T-cell (primary cell): ENCODE measurements around the gene NRL. TPM values are rescaled to one million over a fixed set of nuclear protein-coding genes. Genes with fewer than 3 reads are reported as not detected.
"Not testable (repeated sequence)": the region's sequence is repeated elsewhere in the genome, so short reads cannot be mapped to it uniquely, and the experiment has no call there.

Source experiments
- ATAC-seq, 4 experiments: fragments of 200-7000 bp in 3 of 4; fragments of 150-1000 bp in 1 of 4; cut with Tn5 transposase; replicated peaks in 1 of 4; 1 replicate in 3 of 4; 2 replicates in 1 of 4; pipeline ENCODE4 v1.10.0; 2021; ENCODE audit warnings: moderate library complexity in 3 of 4, mild to moderate bottlenecking in 2 of 4, moderate number of reproducible peaks in 1 of 4
- CTCF ChIA-PET, 2 donors: fragments of 300-600 bp; sonication (Branson Sonifier 250); formaldehyde crosslinking; loops; one replicate each; lab custom pipeline; 2022; ENCODE audit warnings: antibody characterized with exemption in 2 of 2; lab: Charles Lee
- POLR2A ChIA-PET, 2 donors: fragments of 300-600 bp; sonication (Branson Sonifier 250); formaldehyde crosslinking; loops; one replicate each; lab custom pipeline; 2022; ENCODE audit warnings: antibody characterized with exemption in 2 of 2; lab: Charles Lee
- DNase-seq, 35 experiments: peaks; one replicate each; pipeline versions ENCODE4 v3.0.0 to v3.0.0-alpha.2; 2013 to 2023
- H3K27ac ChIP-seq: one replicate; pipeline ENCODE4 v1.5.1; 2013; ENCODE audit warnings: low read length
- H3K27me3 ChIP-seq, 2 experiments: replicated peaks in 1 of 2; 1 replicate in 1 of 2; 2 replicates in 1 of 2; pipeline versions ENCODE4 v1.6.1 to v1.7.0; 2013; ENCODE audit warnings: low read length in 1 of 2, mixed read lengths in 1 of 2; ENCODE audit not compliant: control insufficient read depth in 2 of 2, insufficient read depth in 2 of 2; ENCODE audit errors: extremely low read depth in 1 of 2
- H3K36me3 ChIP-seq, 2 donors: 1 replicate in 1 of 2; 2 replicates in 1 of 2; pipeline versions ENCODE4 v1.6.1 to v1.7.0; 2013; ENCODE audit warnings: low read length in 1 of 2; ENCODE audit not compliant: control insufficient read depth in 2 of 2, insufficient read depth in 1 of 2; ENCODE audit errors: extremely low read depth in 1 of 2
- H3K4me1 ChIP-seq, 2 experiments: 1 replicate in 1 of 2; 2 replicates in 1 of 2; pipeline versions ENCODE4 v1.6.1 to v1.7.0; 2013; ENCODE audit warnings: low read length in 2 of 2, mixed read lengths in 1 of 2; ENCODE audit not compliant: insufficient read depth in 2 of 2, control insufficient read depth in 1 of 2; ENCODE audit errors: extremely low read depth in 1 of 2
- H3K4me3 ChIP-seq, 2 donors: 1 replicate in 1 of 2; 2 replicates in 1 of 2; pipeline versions ENCODE4 v1.5.1 to v1.7.0; 2013; ENCODE audit warnings: mild to moderate bottlenecking in 2 of 2, low read length in 1 of 2, moderate library complexity in 1 of 2; ENCODE audit not compliant: control insufficient read depth in 1 of 2; ENCODE audit errors: extremely low read depth in 1 of 2
- H3K9me3 ChIP-seq: 2 replicates; pipeline ENCODE4 v1.7.0; 2013
- H3K27ac Mint-ChIP-seq, 2 donors: one replicate each; pipeline ENCODE4 v1.8.0; 2020 to 2021; ENCODE audit warnings: mild to moderate bottlenecking in 2 of 2, mixed read lengths in 2 of 2
- H3K27me3 Mint-ChIP-seq, 2 donors: one replicate each; pipeline ENCODE4 v1.8.0; 2021 to 2022; ENCODE audit warnings: mixed read lengths in 2 of 2
- H3K36me3 Mint-ChIP-seq: one replicate; pipeline ENCODE4 v1.8.0; 2021; ENCODE audit warnings: mixed read lengths
- H3K4me1 Mint-ChIP-seq, 3 donors: one replicate each; pipeline ENCODE4 v1.8.0; 2020 to 2022; ENCODE audit warnings: mixed read lengths in 3 of 3, mild to moderate bottlenecking in 1 of 3
- H3K4me3 Mint-ChIP-seq, 3 donors: one replicate each; pipeline ENCODE4 v1.8.0; 2020 to 2022; ENCODE audit warnings: mild to moderate bottlenecking in 3 of 3, mixed read lengths in 3 of 3, moderate library complexity in 3 of 3
- H3K9me3 Mint-ChIP-seq, 3 donors: one replicate each; pipeline ENCODE4 v1.8.0; 2020 to 2022; ENCODE audit warnings: mixed read lengths in 3 of 3
- WGBS: methylation state at CpG from one replicate; pipeline ENCODE4 v1.1.5; 2013; ENCODE audit warnings: missing lambda C conversion rate; ENCODE audit not compliant: insufficient coverage; 5-methylcytosine and 5-hydroxymethylcytosine counted together
- total RNA-seq, 35 experiments: library from RNA in 6 of 35; stranded (reverse) in 6 of 35; fragments of 120-200 nt in 1 of 35; gene quantifications; one replicate each; pipeline versions ENCODE4 v1.2.1 to v1.2.4 and lab custom pipeline; 2013 to 2026

Gene NRL
- total RNA-seq, 5 donors from 2014 or later (not counting 1 experiment from before 2014, with no cell fraction given): 1.9 to 3.7 (median 3.4) TPM

DNA sequence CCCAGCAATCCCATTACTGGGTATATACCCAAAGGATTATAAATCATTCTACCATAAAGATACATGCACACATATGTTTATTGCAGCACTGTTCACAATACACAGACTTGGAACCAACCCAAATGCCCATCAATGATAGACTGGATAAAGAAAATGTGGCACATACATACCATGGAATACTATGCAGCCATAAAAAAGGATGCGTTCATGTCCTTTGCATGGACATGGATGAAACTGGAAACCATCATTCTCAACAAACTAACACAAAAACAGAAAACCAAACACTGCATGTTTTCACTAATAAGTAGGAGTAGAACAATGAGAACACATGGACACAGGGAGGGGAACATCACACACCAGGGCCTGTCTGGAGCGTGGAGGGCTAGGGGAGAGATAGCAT lies 83.4 kb downstream of the NRL start:
- H3K4me3 ChIP-seq, ATAC-seq, CTCF ChIA-PET, POLR2A ChIA-PET, H3K27me3 Mint-ChIP-seq, H3K4me3 Mint-ChIP-seq, H3K36me3 ChIP-seq, H3K9me3 ChIP-seq, DNase-seq, H3K27me3 ChIP-seq, H3K27ac Mint-ChIP-seq, H3K4me1 ChIP-seq, H3K36me3 Mint-ChIP-seq, H3K27ac ChIP-seq: not testable (repeated sequence)
- H3K9me3 Mint-ChIP-seq: peaks cover 3 to 16% (median 13%) of the 10 kb centered on the region in 3 donors
- no CpG with 5 or more reads among the region's 2 CpGs for WGBS
- H3K4me1 Mint-ChIP-seq: peaks cover 3 to 12% (median 4%) of the 10 kb centered on the region in 3 donors

DNA sequence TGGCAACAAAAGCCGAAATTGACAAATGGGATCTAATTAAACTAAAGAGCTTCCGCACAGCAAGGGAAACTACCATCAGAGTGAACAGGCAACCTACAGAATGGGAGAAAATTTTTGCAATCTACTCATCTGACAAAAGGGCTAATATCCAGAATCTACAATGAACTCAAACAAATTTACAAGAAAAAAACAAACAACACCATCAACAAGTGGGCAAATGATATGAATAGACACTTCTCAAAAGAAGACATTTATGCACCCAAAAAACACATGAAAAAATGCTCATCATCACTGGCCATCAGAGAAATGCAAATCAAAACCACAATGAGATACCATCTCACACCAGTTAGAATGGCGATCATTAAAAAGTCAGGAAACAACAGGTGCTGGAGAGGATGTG lies 85.1 kb downstream of the NRL start:
- DNase-seq, H3K4me1 ChIP-seq, H3K9me3 ChIP-seq, H3K36me3 ChIP-seq, H3K27me3 Mint-ChIP-seq, POLR2A ChIA-PET, H3K4me3 ChIP-seq, H3K4me3 Mint-ChIP-seq, H3K27ac ChIP-seq, H3K27me3 ChIP-seq, ATAC-seq, H3K27ac Mint-ChIP-seq, H3K4me1 Mint-ChIP-seq, H3K36me3 Mint-ChIP-seq, CTCF ChIA-PET: not testable (repeated sequence)
- peaks cover 3 to 16% (median 13%) of the 10 kb centered on the region in 3 donors for H3K9me3 Mint-ChIP-seq
- no CpG with 5 or more reads among the region's 3 CpGs for WGBS

Other genes starting within 250 kb of the NRL start
- gene DHRS4, start 161.2 kb downstream of the NRL start, total RNA-seq: 10 to 100 TPM; 11.1 to 21.4 (median 17.5) TPM
- 10 to 100 TPM; 14.0 to 21.9 (median 16.4) TPM for gene DHRS4L2, start 126.0 kb downstream of the NRL start, total RNA-seq
- gene CARMIL3, start 62.9 kb downstream of the NRL start, total RNA-seq: 1 to 10 TPM in 1 of 5 donors, under 1 TPM in 4; 0.38 to 1.9 (median 0.59) TPM
- gene CPNE6, start 43.4 kb downstream of the NRL start, total RNA-seq: not detected
- 10 to 100 TPM; 11.8 to 35.5 (median 29.4) TPM for gene PCK2, start 20.6 kb downstream of the NRL start, total RNA-seq
- gene DCAF11, start 172 bp downstream of the NRL start, total RNA-seq: 10 to 100 TPM; 78.5 to 94.1 (median 89.6) TPM
- gene FITM1, start 15.7 kb upstream of the NRL start, total RNA-seq: 1 to 10 TPM; 2.5 to 3.5 (median 3.2) TPM
- gene PSME1, start 21.2 kb upstream of the NRL start, total RNA-seq: 100 to 1,000 TPM; 221 to 291 (median 259) TPM
- gene EMC9, start 26.6 kb upstream of the NRL start, total RNA-seq: 10 to 100 TPM in 3 of 5 donors, 1 to 10 TPM in 2; 9.3 to 29.8 (median 20.8) TPM
- gene PSME2, start 31.7 kb upstream of the NRL start, total RNA-seq: 100 to 1,000 TPM; 130 to 192 (median 159) TPM
- gene RNF31, start 32.5 kb upstream of the NRL start, total RNA-seq: 100 to 1,000 TPM in 3 of 5 donors, 10 to 100 TPM in 2; 67.7 to 131 (median 100) TPM
- gene IRF9, start 46.3 kb upstream of the NRL start, total RNA-seq: 100 to 1,000 TPM; 201 to 285 (median 215) TPM
- gene REC8, start 57.1 kb upstream of the NRL start, total RNA-seq: 10 to 100 TPM; 32.4 to 82.5 (median 41.5) TPM
- 10 to 100 TPM; 34.4 to 53.4 (median 39.6) TPM for gene IPO4, start 73.9 kb upstream of the NRL start, total RNA-seq
- 10 to 100 TPM; 19.0 to 29.5 (median 21.8) TPM for gene TM9SF1, start 80.5 kb upstream of the NRL start, total RNA-seq
- gene TSSK4, start 90.7 kb upstream of the NRL start, total RNA-seq: 1 to 10 TPM in 2 of 5 donors, under 1 TPM in 3; 0.35 to 1.4 (median 0.44) TPM
- gene CHMP4A, start 98.5 kb upstream of the NRL start, total RNA-seq: 10 to 100 TPM; 81.9 to 99.6 (median 92.8) TPM
- gene MDP1, start 101.1 kb upstream of the NRL start, total RNA-seq: 10 to 100 TPM in 3 of 5 donors, 1 to 10 TPM in 2; 7.2 to 17.5 (median 12.1) TPM
- 100 to 1,000 TPM in 4 of 5 donors, 10 to 100 TPM in 1; 92.1 to 107 (median 101) TPM for gene NEDD8, start 117.4 kb upstream of the NRL start, total RNA-seq
- 10 to 100 TPM; 53.8 to 81.2 (median 64.0) TPM for gene GMPR2, start 118.0 kb upstream of the NRL start, total RNA-seq
- gene TINF2, start 127.7 kb upstream of the NRL start, total RNA-seq: 100 to 1,000 TPM; 119 to 160 (median 139) TPM
- 10 to 100 TPM in 2 of 5 donors, 1 to 10 TPM in 3; 4.9 to 13.5 (median 9.4) TPM for gene TGM1, start 148.2 kb upstream of the NRL start, total RNA-seq
- gene RABGGTA, start 156.6 kb upstream of the NRL start, total RNA-seq: 10 to 100 TPM; 49.3 to 66.5 (median 62.4) TPM
- 10 to 100 TPM; 34.2 to 47.6 (median 39.1) TPM for gene DHRS1, start 184.8 kb upstream of the NRL start, total RNA-seq
- 10 to 100 TPM; 29.7 to 33.2 (median 30.8) TPM for gene NOP9, start 184.9 kb upstream of the NRL start, total RNA-seq
- 10 to 100 TPM; 13.0 to 22.8 (median 20.8) TPM for gene CIDEB, start 193.0 kb upstream of the NRL start, total RNA-seq
- gene LTB4R2, start 195.2 kb upstream of the NRL start, total RNA-seq: 10 to 100 TPM; 18.6 to 25.2 (median 20.3) TPM
- 10 to 100 TPM; 17.0 to 29.0 (median 18.0) TPM for gene LTB4R, start 196.6 kb upstream of the NRL start, total RNA-seq
- gene ADCY4, start 220.1 kb upstream of the NRL start, total RNA-seq: 10 to 100 TPM in 1 of 5 donors, 1 to 10 TPM in 4; 7.8 to 10.4 (median 8.5) TPM
- 10 to 100 TPM; 26.2 to 68.3 (median 59.2) TPM for gene RIPK3, start 225.0 kb upstream of the NRL start, total RNA-seq